Upper lobe of left lung (tissue), 6 donors: ENCODE measurements around the gene PLEKHM1. TPM values are rescaled to one million over a fixed set of nuclear protein-coding genes. Genes with fewer than 3 reads are reported as not detected.

Experiments
- ATAC-seq, 2 donors: fragments of 200-7000 bp; cut with Tn5 transposase; one replicate each; pipeline ENCODE4 v1.9.1; 2022; ENCODE audit warnings: mild to moderate bottlenecking in 2 of 2, moderate library complexity in 2 of 2; ENCODE audit not compliant: low FRiP score in 2 of 2
- DNase-seq, 2 donors: peaks; one replicate each; pipeline ENCODE4 v3.0.0-alpha.2; 2019 to 2020
- H3K27ac ChIP-seq, 4 donors: fragments of 200-600 bp; sonication (generic); one replicate each; pipeline ENCODE4 v1.5.1; 2016 to 2019
- H3K27me3 ChIP-seq, 4 donors: fragments of 200-600 bp; sonication (generic); one replicate each; pipeline ENCODE4 v1.5.1; 2017 to 2019
- H3K36me3 ChIP-seq, 4 donors: fragments of 200-600 bp; sonication (generic); one replicate each; pipeline ENCODE4 v1.5.1; 2016 to 2019
- H3K4me1 ChIP-seq, 4 donors: fragments of 200-600 bp; sonication (generic); one replicate each; pipeline ENCODE4 v1.5.1; 2018 to 2019
- H3K4me3 ChIP-seq, 4 donors: fragments of 200-600 bp; sonication (generic); one replicate each; pipeline ENCODE4 v1.5.1; 2017 to 2019; ENCODE audit warnings: mild to moderate bottlenecking in 2 of 4, moderate library complexity in 1 of 4
- H3K9me3 ChIP-seq, 4 donors: fragments of 200-600 bp; sonication (generic); one replicate each; pipeline ENCODE4 v1.5.1; 2018 to 2019
- CTCF ChIP-seq, 6 experiments: fragments of 450-650 bp in 4 of 6; fragments of 200-600 bp in 2 of 6; sonication (generic) in 2 of 6; IDR thresholded peaks; one replicate each; pipeline ENCODE4 v1.5.1; 2016 to 2019; ENCODE audit warnings: antibody characterized with exemption in 6 of 6
- EP300 ChIP-seq, 4 donors: sonication (generic); formaldehyde crosslinking; IDR thresholded peaks; one replicate each; pipeline ENCODE4 v1.5.1; 2017; ENCODE audit warnings: antibody characterized with exemption in 4 of 4, control low read depth in 2 of 4
- POLR2A ChIP-seq, 4 donors: fragments of 450-650 bp; IDR thresholded peaks; one replicate each; pipeline ENCODE4 v1.5.1; 2016 to 2017; ENCODE audit warnings: antibody characterized with exemption in 4 of 4, mild to moderate bottlenecking in 2 of 4
- POLR2AphosphoS5 ChIP-seq, 2 donors: sonication (generic); formaldehyde crosslinking; IDR thresholded peaks; one replicate each; pipeline ENCODE4 v1.5.1; 2017; ENCODE audit warnings: antibody characterized with exemption in 2 of 2
- WGBS, 2 donors: methylation state at CpG; one replicate each; pipeline ENCODE4 v1.1.5; 2017 to 2018; 5-methylcytosine and 5-hydroxymethylcytosine counted together
- total RNA-seq, 6 donors: library from RNA; depleted of rRNA in 4 of 6; stranded (reverse); fragments of >200 nt in 4 of 6; gene quantifications; one replicate each; pipeline versions ENCODE4 v1.1.0 to v1.2.1, GENCODE V29; 2016 to 2021
- donor health status: DM: no; HTN: no; CAD: no; lungs with moderate emphysema.
- donor health status: DM: no; HTN: yes; CAD: no; lungs with severe emphysema.

The PLEKHM1 gene
- total RNA-seq, 6 donors from 2014 or later, result 52.1 to 229 (median 72.0) TPM

DNA sequence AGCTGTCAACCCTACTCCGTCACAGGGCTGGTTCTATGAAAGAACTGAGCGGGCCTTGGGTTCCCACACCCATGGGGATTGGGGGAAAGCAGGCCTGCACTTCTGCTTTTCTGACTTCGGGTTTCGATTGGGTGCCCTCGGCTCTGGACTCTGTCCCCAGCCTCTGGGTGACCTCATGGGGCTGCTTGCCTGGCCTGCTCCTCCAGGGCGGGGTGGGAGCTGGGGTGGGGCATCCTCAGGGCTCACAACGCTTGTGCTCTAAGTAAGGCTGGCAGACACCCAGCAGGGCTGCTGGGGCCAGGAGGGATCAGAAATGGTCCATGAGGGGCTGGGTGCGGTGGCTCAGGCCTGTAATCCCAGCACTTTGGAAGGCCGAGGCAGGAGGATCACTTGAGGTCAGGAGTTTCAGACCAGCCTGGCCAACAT lies 77.0 kb downstream of the PLEKHM1 start:
- H3K9me3 ChIP-seq, result no peaks in the 10 kb centered on the region
- ATAC-seq (peak in 1 of 2 donors; percentile 77), DNase-seq (peak; percentile 54 to 74)
- no peak overlapping the region for H3K4me3 ChIP-seq
- peak overlapping the region in 2 of 4 donors; percentile 12 to 91 for H3K27ac ChIP-seq
- 66 to 69% methylated on average over 9 of the region's 9 CpGs for WGBS, 2 donors
- H3K36me3 ChIP-seq, result no peaks in the 10 kb centered on the region
- TF ChIP-seq CTCF (IDR thresholded peaks at IDR 0.05) (no peak), EP300 (IDR thresholded peaks at IDR 0.05) (no peak), POLR2AphosphoS5 (IDR thresholded peaks at IDR 0.05) (no peak), POLR2A (IDR thresholded peaks at IDR 0.05) (no peak)
- no peaks in the 10 kb centered on the region for H3K27me3 ChIP-seq
- H3K4me1 ChIP-seq, result peaks cover 51 to 64% (median 59%) of the 10 kb centered on the region in 4 donors

GRCh38 chr17:45411348-45412105 lies 79.0 kb downstream of the PLEKHM1 start:
- ATAC-seq, result peak in 1 of 2 donors; percentile 74
- H3K36me3 ChIP-seq, result no peaks in the 10 kb centered on the region
- WGBS, 2 donors, result 61 to 62% methylated on average over 3 to 5 of the region's 5 CpGs
- H3K27me3 ChIP-seq, result no peaks in the 10 kb centered on the region
- no peak overlapping the region for H3K4me3 ChIP-seq
- peak in 1 of 2 donors; percentile 60 for DNase-seq
- no peaks in the 10 kb centered on the region for H3K9me3 ChIP-seq
- TF ChIP-seq CTCF (IDR thresholded peaks at IDR 0.05) (no peak), POLR2A (IDR thresholded peaks at IDR 0.05) (no peak), POLR2AphosphoS5 (IDR thresholded peaks at IDR 0.05) (no peak), EP300 (IDR thresholded peaks at IDR 0.05) (no peak)
- H3K4me1 ChIP-seq, result peaks cover 68 to 83% (median 75%) of the 10 kb centered on the region in 4 donors
- peak overlapping the region; percentile 82 to 94 (median 90) for H3K27ac ChIP-seq

- Histone ChIP-seq H3K9me3 (no peaks in the 10 kb centered on the region), H3K4me3 (peak overlapping the region in 3 of 4 donors; percentile 35 to 59 (median 46)), H3K27me3 (no peaks in the 10 kb centered on the region), H3K36me3 (peaks cover 0 to 5% (median 5%) of the 10 kb centered on the region in 4 donors), H3K27ac (peak overlapping the region; percentile 82 to 94 (median 90)), H3K4me1 (peaks cover 75 to 89% (median 86%) of the 10 kb centered on the region in 4 donors)
- ATAC-seq, result peak; percentile 28 to 63
- no peak for TF ChIP-seq POLR2AphosphoS5 (IDR thresholded peaks at IDR 0.05)
- no peak for TF ChIP-seq CTCF (IDR thresholded peaks at IDR 0.05)
- peak in 1 of 4 donors; percentile 30 for TF ChIP-seq POLR2A (IDR thresholded peaks at IDR 0.05)
- TF ChIP-seq EP300 (IDR thresholded peaks at IDR 0.05), result no peak
- peak; percentile 66 to 75 for DNase-seq
- 34 to 52% methylated on average over 19 to 22 of the region's 24 CpGs for WGBS, 2 donors
Measured at GRCh38 chr17:45410144-45411091, 80.1 kb downstream of the PLEKHM1 start.

- WGBS, 2 donors, result 40 to 84% methylated on average over 1 to 5 of the region's 5 CpGs
- Histone ChIP-seq H3K4me1 (peaks cover 75 to 92% (median 85%) of the 10 kb centered on the region in 4 donors), H3K4me3 (peak overlapping the region in 3 of 4 donors; percentile 35 to 59 (median 46)), H3K27ac (peak overlapping the region; percentile 82 to 94 (median 90)), H3K9me3 (no peaks in the 10 kb centered on the region), H3K27me3 (no peaks in the 10 kb centered on the region), H3K36me3 (peaks cover 0 to 12% (median 11%) of the 10 kb centered on the region in 4 donors)
- ATAC-seq (no peak), DNase-seq (no peak)
- TF ChIP-seq POLR2A (IDR thresholded peaks at IDR 0.05), result no peak
- no peak for TF ChIP-seq POLR2AphosphoS5 (IDR thresholded peaks at IDR 0.05)
- TF ChIP-seq CTCF (IDR thresholded peaks at IDR 0.05), result no peak
- TF ChIP-seq EP300 (IDR thresholded peaks at IDR 0.05), result no peak
Measured at GRCh38 chr17:45409659-45410076, 80.9 kb downstream of the PLEKHM1 start.
